Fibroblast of lung (primary cell): ENCODE results near the gene SLC1A1.

ENCODE experiments used
- CTCF ChIP-seq, 2 donors: IDR thresholded peaks in 1 of 2; conservative IDR thresholded peaks in 1 of 2; 1 replicate in 1 of 2; 2 replicates in 1 of 2; pipeline ENCODE4 v1.5.1; 2011 to 2012; ENCODE audit warnings: low read length in 2 of 2, control low read depth in 1 of 2, inconsistent platforms in 1 of 2, low read depth in 1 of 2, mild to moderate bottlenecking in 1 of 2
- EZH2 ChIP-seq: IDR thresholded peaks from 2 replicates; pipeline ENCODE4 v1.5.1; 2012; ENCODE audit warnings: low read length, control low read depth, mild to moderate bottlenecking; ENCODE audit errors: missing control alignments

GRCh38 chr9:4475301-4475700, 15.0 kb upstream of the SLC1A1 start:
- no peak for TF ChIP-seq CTCF (conservative IDR thresholded peaks at IDR 0.05 in 1 of 2, IDR thresholded peaks at IDR 0.05 in 1 of 2; ENCODE audit: low read depth in 1 of 2, low read length in 2 of 2)
- no peak for TF ChIP-seq EZH2
